ENCODE data around the gene PTX3. TPM values are rescaled to one million over a fixed set of nuclear protein-coding genes. Genes with fewer than 3 reads are reported as not detected.

PTX3 gene
- total RNA-seq, 3 donors from 2014 or later = 0.38 to 3.7 (median 1.1) TPM

DNA sequence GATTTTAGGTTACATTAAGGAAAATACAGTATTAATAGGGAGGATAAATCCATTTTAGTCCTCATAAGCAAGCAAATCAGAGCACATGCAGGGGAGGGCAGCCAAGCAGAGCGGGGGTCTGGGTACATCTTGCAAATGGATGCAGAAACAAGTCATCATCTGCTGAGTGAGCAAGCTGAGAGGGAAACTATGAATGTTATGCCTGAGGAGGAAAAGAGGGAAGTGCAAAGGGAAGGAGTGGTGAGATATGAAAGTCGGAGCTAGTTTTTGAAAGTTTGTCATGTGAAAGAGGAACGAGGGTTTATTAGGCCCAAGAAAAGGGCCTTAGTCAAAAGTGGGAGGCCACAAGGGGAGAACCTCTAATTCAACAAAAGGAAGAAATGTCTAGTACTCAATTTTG, 15.4 kb downstream of the PTX3 start:
- no peak overlapping the region for H3K4me3 ChIP-seq
- no peaks in the 10 kb centered on the region for H3K4me1 ChIP-seq (ENCODE audit: low read depth)
- no peak for TF ChIP-seq CTCF (IDR thresholded peaks at IDR 0.05)
- intact Hi-C loops (cut with DNase I, micrococcal nuclease) = no loop called here
- H3K36me3 ChIP-seq (ENCODE audit: low read depth) = no peaks in the 10 kb centered on the region
- H3K9me3 ChIP-seq = no peaks in the 10 kb centered on the region
- ATAC-seq (no peak), DNase-seq (no peak)

DNA sequence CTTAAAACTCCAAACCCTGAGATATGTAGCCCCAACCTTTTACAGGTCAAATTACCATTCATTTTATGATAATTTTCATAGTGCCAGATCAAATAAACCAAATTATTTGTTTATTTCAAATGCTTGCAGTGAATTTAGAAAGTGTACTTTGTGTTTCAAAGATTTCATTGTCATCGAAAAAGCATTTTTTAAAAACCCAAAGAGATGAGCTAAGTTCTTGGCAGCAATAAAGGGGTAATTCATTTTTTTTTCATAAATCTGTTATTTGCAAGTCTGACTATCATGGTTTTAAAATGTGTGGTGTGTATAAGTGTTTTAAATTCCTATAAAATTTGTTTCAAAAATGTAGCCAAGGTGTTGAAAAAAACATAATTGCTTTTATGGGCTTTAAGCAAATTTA, 17.2 kb downstream of the PTX3 start:
- intact Hi-C loops (cut with DNase I, micrococcal nuclease) = no loop called here
- Histone ChIP-seq H3K9me3 (no peaks in the 10 kb centered on the region), H3K4me1 (ENCODE audit: low read depth) (no peaks in the 10 kb centered on the region), H3K4me3 (no peak overlapping the region), H3K36me3 (ENCODE audit: low read depth) (no peaks in the 10 kb centered on the region)
- no peak for ATAC-seq
- no peak for DNase-seq
- TF ChIP-seq CTCF (IDR thresholded peaks at IDR 0.05) = no peak

- no peak for DNase-seq
- Histone ChIP-seq H3K9me3 (no peaks in the 10 kb centered on the region), H3K4me1 (ENCODE audit: low read depth) (no peaks in the 10 kb centered on the region), H3K36me3 (ENCODE audit: low read depth) (no peaks in the 10 kb centered on the region), H3K4me3 (no peak overlapping the region)
- intact Hi-C loops (cut with DNase I, micrococcal nuclease) = no loop called here
- no peak for ATAC-seq
- no peak for TF ChIP-seq CTCF (IDR thresholded peaks at IDR 0.05)
Observed at GRCh38 chr3:157459706-157460105, 23.1 kb downstream of the PTX3 start.

GRCh38 chr3:157460253-157460652, 23.6 kb downstream of the PTX3 start:
- Histone ChIP-seq H3K4me3 (no peak overlapping the region), H3K9me3 (no peaks in the 10 kb centered on the region), H3K36me3 (ENCODE audit: low read depth) (no peaks in the 10 kb centered on the region), H3K4me1 (ENCODE audit: low read depth) (no peaks in the 10 kb centered on the region)
- DNase-seq (no peak), ATAC-seq (no peak)
- TF ChIP-seq CTCF (IDR thresholded peaks at IDR 0.05) = no peak
- intact Hi-C loops (cut with DNase I, micrococcal nuclease) = no loop called here

GRCh38 chr3:157463816-157464215, 27.2 kb downstream of the PTX3 start:
- TF ChIP-seq CTCF (IDR thresholded peaks at IDR 0.05) = no peak
- H3K36me3 ChIP-seq (ENCODE audit: low read depth) = no peaks in the 10 kb centered on the region
- H3K4me3 ChIP-seq = no peak overlapping the region
- intact Hi-C loops (cut with DNase I, micrococcal nuclease) = no loop called here
- no peaks in the 10 kb centered on the region for H3K9me3 ChIP-seq
- no peak for ATAC-seq
- H3K4me1 ChIP-seq (ENCODE audit: low read depth) = no peaks in the 10 kb centered on the region
- no peak for DNase-seq

GRCh38 chr3:157464321-157464720, 27.7 kb downstream of the PTX3 start:
- intact Hi-C loops (cut with DNase I, micrococcal nuclease) = no loop called here
- Histone ChIP-seq H3K9me3 (no peaks in the 10 kb centered on the region), H3K36me3 (ENCODE audit: low read depth) (no peaks in the 10 kb centered on the region), H3K4me3 (no peak overlapping the region), H3K4me1 (ENCODE audit: low read depth) (no peaks in the 10 kb centered on the region)
- ATAC-seq = no peak
- no peak for DNase-seq
- TF ChIP-seq CTCF (IDR thresholded peaks at IDR 0.05) = no peak

Data from mucosa of descending colon (tissue), 3 donors.